Hindlimb muscle (tissue), 1 donor: ENCODE data around the gene UBE2J1. TPM values are rescaled to one million over a fixed set of nuclear protein-coding genes. Genes with fewer than 3 reads are reported as not detected.

ENCODE experiments used
- DNase-seq: peaks from one replicate; pipeline ENCODE4 v3.0.0-alpha.2; 2013
- polyA plus RNA-seq: library from polyadenylated mRNA; unstranded; fragments of 120-200 nt; gene quantifications from one replicate; pipeline ENCODE4 v1.2.1, GENCODE V29; 2013; ENCODE audit not compliant: insufficient read length

Gene UBE2J1
- polyA plus RNA-seq, 1 donor: 34.8 TPM

- no peak for DNase-seq
Observed at GRCh38 chr6:89361171-89361570, 8.6 kb upstream of the UBE2J1 start.

- DNase-seq: no peak
Observed at GRCh38 chr6:89360415-89360999, 8.0 kb upstream of the UBE2J1 start.

GRCh38 chr6:89359561-89359960 is 7.0 kb upstream of the UBE2J1 start:
- DNase-seq: no peak

- no peak for DNase-seq
Observed at GRCh38 chr6:89357390-89357789, 4.9 kb upstream of the UBE2J1 start.

GRCh38 chr6:89356642-89357170 is 4.2 kb upstream of the UBE2J1 start:
- no peak for DNase-seq

- DNase-seq: no peak
Observed at GRCh38 chr6:89355511-89356194, 3.1 kb upstream of the UBE2J1 start.

- DNase-seq: no peak
Observed at GRCh38 chr6:89353702-89354392, 1.3 kb upstream of the UBE2J1 start.

- no peak for DNase-seq
Observed at GRCh38 chr6:89353118-89353556, 615 bp upstream of the UBE2J1 start.

GRCh38 chr6:89351671-89352277 is 748 bp downstream of the UBE2J1 start:
- DNase-seq: no peak

GRCh38 chr6:89350281-89350966 is 2.1 kb downstream of the UBE2J1 start:
- no peak for DNase-seq

- no peak for DNase-seq
Observed at GRCh38 chr6:89348372-89348771, 4.2 kb downstream of the UBE2J1 start.

GRCh38 chr6:89347825-89348224 is 4.7 kb downstream of the UBE2J1 start:
- no peak for DNase-seq

GRCh38 chr6:89346433-89346832 is 6.1 kb downstream of the UBE2J1 start:
- DNase-seq: no peak

GRCh38 chr6:89339565-89339964 is 13.0 kb downstream of the UBE2J1 start:
- DNase-seq: no peak

GRCh38 chr6:89335164-89335563 is 17.4 kb downstream of the UBE2J1 start:
- no peak for DNase-seq

GRCh38 chr6:89330910-89331309 is 21.6 kb downstream of the UBE2J1 start:
- no peak for DNase-seq

GRCh38 chr6:89328976-89329375 is 23.5 kb downstream of the UBE2J1 start:
- DNase-seq: no peak

GRCh38 chr6:89324304-89324703 is 28.2 kb downstream of the UBE2J1 start:
- no peak for DNase-seq

- DNase-seq: no peak
Observed at GRCh38 chr6:89323511-89323971, 29.0 kb downstream of the UBE2J1 start.

- no peak for DNase-seq
Observed at GRCh38 chr6:89321131-89321970, 31.2 kb downstream of the UBE2J1 start.

GRCh38 chr6:89320012-89320559 is 32.4 kb downstream of the UBE2J1 start:
- DNase-seq: no peak
